A549 (cell line): ENCODE results near the gene TRAK1. TPM values are rescaled to one million over a fixed set of nuclear protein-coding genes. Genes with fewer than 3 reads are reported as not detected.

Source experiments
- ATAC-seq, 2 experiments: fragments of 200-7000 bp in 1 of 2; fragments of >200 bp in 1 of 2; cut with Nextera tagmentation in 1 of 2; cut with Tn5 transposase in 1 of 2; 3 replicates each; pipeline versions ENCODE4 v1.8.0 to v1.9.1; 2018 to 2020; ENCODE audit warnings: mild to moderate bottlenecking in 1 of 2, moderate library complexity in 1 of 2
- CTCF ChIA-PET: fragments of 300-600 bp; sonication (Branson Sonifier 250); formaldehyde crosslinking; extraction: SDS; loops from one replicate; lab custom pipeline; 2021; ENCODE audit warnings: antibody characterized with exemption, inconsistent platforms; lab: Yijun Ruan, JAX
- POLR2A ChIA-PET: fragments of 350-600 bp; formaldehyde crosslinking; extraction: SDS; loops from one replicate; lab custom pipeline; 2021; ENCODE audit warnings: antibody characterized with exemption, inconsistent platforms; lab: Yijun Ruan, JAX
- DNase-seq, 2 experiments: peaks; one replicate each; pipeline versions ENCODE4 v3.0.0 to v3.0.0-alpha.2; 2011 to 2016; ENCODE audit warnings: low read depth in 1 of 2, low spot score in 1 of 2
- FAIRE-seq: peaks from 2 replicates; lab custom pipeline; 2011; peaks lifted over from hg19 to GRCh38; lab: Jason Lieb, UNC
- H3K27ac ChIP-seq, 2 experiments: fragments of >200 bp; sonication (Bioruptor Twin); formaldehyde crosslinking; 3 replicates each; pipeline ENCODE4 v1.5.1; 2016 to 2017
- H3K4me1 ChIP-seq: fragments of >200 bp; sonication (Bioruptor Twin); formaldehyde crosslinking; 3 replicates; pipeline ENCODE4 v1.6.1; 2016
- H3K4me2 ChIP-seq: fragments of >200 bp; sonication (Bioruptor Twin); formaldehyde crosslinking; 3 replicates; pipeline ENCODE4 v1.6.1; 2016
- H3K4me3 ChIP-seq: fragments of >200 bp; sonication (Bioruptor Twin); formaldehyde crosslinking; 3 replicates; pipeline ENCODE4 v1.5.1; 2016
- H3K9me3 ChIP-seq: fragments of >200 bp; sonication (Bioruptor Twin); formaldehyde crosslinking; 3 replicates; pipeline ENCODE4 v1.6.1; 2016
- BHLHE40 ChIP-seq: IDR thresholded peaks from 2 replicates; pipeline ENCODE4 v1.6.1; 2012; ENCODE audit warnings: low read depth, low read length, inconsistent platforms
- CEBPB ChIP-seq, 2 experiments: fragments of >200 bp in 1 of 2; sonication (Bioruptor Twin) in 1 of 2; formaldehyde crosslinking in 1 of 2; IDR thresholded peaks; 2 replicates each; pipeline ENCODE4 v1.6.1; 2012 to 2016
- CHD2 ChIP-seq: fragments of 150-350 bp; IDR thresholded peaks from 2 replicates; pipeline ENCODE4 v1.6.1; 2014; ENCODE audit warnings: low read length; ENCODE audit not compliant: partially characterized antibody
- CHD4 ChIP-seq: fragments of 200-600 bp; sonication (generic); IDR thresholded peaks from 2 replicates; pipeline ENCODE4 v1.6.1; 2016; ENCODE audit warnings: antibody characterized with exemption, mild to moderate bottlenecking, borderline replicate concordance
- CTCF ChIP-seq: fragments of >200 bp; sonication (Bioruptor Twin); formaldehyde crosslinking; IDR thresholded peaks from 3 replicates; pipeline ENCODE4 v1.5.1; 2016
- EP300 ChIP-seq, 2 experiments: fragments of >200 bp; sonication (Bioruptor Twin); formaldehyde crosslinking; IDR thresholded peaks; 2 replicates in 1 of 2; 3 replicates in 1 of 2; pipeline ENCODE4 v1.6.1; 2016 to 2017
- FOSL2 ChIP-seq, 2 experiments: fragments of 450-650 bp in 1 of 2; fragments of >200 bp in 1 of 2; sonication (Bioruptor Twin) in 1 of 2; formaldehyde crosslinking; IDR thresholded peaks; 2 replicates each; pipeline versions ENCODE4 v1.5.0 to v1.6.1; 2016 to 2020; ENCODE audit warnings: mild to moderate bottlenecking in 1 of 2, moderate library complexity in 1 of 2
- GATA3 ChIP-seq: IDR thresholded peaks from 2 replicates; pipeline ENCODE4 v1.6.1; 2012; ENCODE audit warnings: borderline replicate concordance
- HOXB13 ChIP-seq: fragments of 250-450 bp; sonication (Bioruptor Pico); IDR thresholded peaks from 2 replicates; pipeline ENCODE4 v1.5.0; 2020; ENCODE audit warnings: low read depth, mild to moderate bottlenecking, moderate library complexity
- HOXB5 ChIP-seq: fragments of 250-450 bp; sonication (Bioruptor Pico); IDR thresholded peaks from 2 replicates; pipeline ENCODE4 v1.5.0; 2020; ENCODE audit warnings: mild to moderate bottlenecking, moderate library complexity
- KDM1A ChIP-seq: fragments of 200-600 bp; sonication (generic); IDR thresholded peaks from 2 replicates; pipeline ENCODE4 v1.6.1; 2016; ENCODE audit warnings: low read depth, mild to moderate bottlenecking
- KDM5A ChIP-seq: fragments of 200-600 bp; sonication (generic); IDR thresholded peaks from 2 replicates; pipeline ENCODE4 v1.6.1; 2016; ENCODE audit warnings: antibody characterized with exemption, mild to moderate bottlenecking
- NFE2L2 ChIP-seq: fragments of 150-350 bp; conservative IDR thresholded peaks from 2 replicates; pipeline ENCODE4 v1.6.1; 2014; ENCODE audit warnings: low read length
- PHF8 ChIP-seq: fragments of 200-600 bp; sonication (generic); IDR thresholded peaks from 2 replicates; pipeline ENCODE4 v1.6.1; 2016; ENCODE audit warnings: low read depth, mild to moderate bottlenecking, antibody characterized with exemption, moderate library complexity, borderline replicate concordance
- RAD21 ChIP-seq, 2 experiments: fragments of >200 bp in 1 of 2; sonication (Bioruptor Twin) in 1 of 2; formaldehyde crosslinking in 1 of 2; IDR thresholded peaks in 1 of 2; conservative IDR thresholded peaks in 1 of 2; 2 replicates in 1 of 2; 3 replicates in 1 of 2; pipeline ENCODE4 v1.6.1; 2012 to 2018; ENCODE audit warnings: inconsistent platforms in 1 of 2
- RCOR1 ChIP-seq: fragments of 150-350 bp; IDR thresholded peaks from 2 replicates; pipeline ENCODE4 v1.6.1; 2014; ENCODE audit warnings: antibody characterized with exemption, low read length, low read depth
- SMC3 ChIP-seq: fragments of >200 bp; sonication (Bioruptor Twin); formaldehyde crosslinking; IDR thresholded peaks from 3 replicates; pipeline ENCODE4 v1.6.1; 2018; ENCODE audit warnings: inconsistent platforms
- TFCP2L1 ChIP-seq: fragments of 250-450 bp; sonication (Bioruptor Pico); IDR thresholded peaks from 2 replicates; pipeline ENCODE4 v1.5.0; 2021; ENCODE audit warnings: mild to moderate bottlenecking
- TP53 ChIP-seq: fragments of 250-450 bp; sonication (Bioruptor Pico); IDR thresholded peaks from 2 replicates; pipeline ENCODE4 v1.5.0; 2021; ENCODE audit warnings: mild to moderate bottlenecking, moderate library complexity
- USF2 ChIP-seq: fragments of 450-650 bp; IDR thresholded peaks from 2 replicates; pipeline ENCODE4 v1.6.1; 2014; ENCODE audit warnings: antibody characterized with exemption
- WGBS: methylation state at CpG from one replicate; pipeline ENCODE4 v1.1.6; 2017; ENCODE audit errors: missing lambda C conversion rate; 5-methylcytosine and 5-hydroxymethylcytosine counted together
- polyA plus RNA-seq, 4 experiments: library from polyadenylated mRNA; depleted of rRNA in 3 of 4; stranded (reverse); fragments of >200 nt; fragmentation: RNase III in 1 of 4; extraction: RNeasy Plus Mini Kit Qiagen cat#74134 plus additional on column Dnase treatment in 1 of 4; gene quantifications; 2 replicates in 3 of 4; 3 replicates in 1 of 4; pipeline ENCODE4 v1.2.3, GENCODE V29; 2011 to 2017
- TF ChIP-seq, protein P1 (sequence below): fragments of >200 bp; sonication (Bioruptor Twin); formaldehyde crosslinking; IDR thresholded peaks from 3 replicates; pipeline ENCODE4 v1.6.1; 2016
- TF ChIP-seq, protein P2 (sequence below): IDR thresholded peaks from 2 replicates; pipeline ENCODE4 v1.6.1; 2012

Gene TRAK1
- polyA plus RNA-seq, 2 of the 4 experiments (the other 2 are of a cell fraction), result 12.2 to 22.3 TPM

DNA sequence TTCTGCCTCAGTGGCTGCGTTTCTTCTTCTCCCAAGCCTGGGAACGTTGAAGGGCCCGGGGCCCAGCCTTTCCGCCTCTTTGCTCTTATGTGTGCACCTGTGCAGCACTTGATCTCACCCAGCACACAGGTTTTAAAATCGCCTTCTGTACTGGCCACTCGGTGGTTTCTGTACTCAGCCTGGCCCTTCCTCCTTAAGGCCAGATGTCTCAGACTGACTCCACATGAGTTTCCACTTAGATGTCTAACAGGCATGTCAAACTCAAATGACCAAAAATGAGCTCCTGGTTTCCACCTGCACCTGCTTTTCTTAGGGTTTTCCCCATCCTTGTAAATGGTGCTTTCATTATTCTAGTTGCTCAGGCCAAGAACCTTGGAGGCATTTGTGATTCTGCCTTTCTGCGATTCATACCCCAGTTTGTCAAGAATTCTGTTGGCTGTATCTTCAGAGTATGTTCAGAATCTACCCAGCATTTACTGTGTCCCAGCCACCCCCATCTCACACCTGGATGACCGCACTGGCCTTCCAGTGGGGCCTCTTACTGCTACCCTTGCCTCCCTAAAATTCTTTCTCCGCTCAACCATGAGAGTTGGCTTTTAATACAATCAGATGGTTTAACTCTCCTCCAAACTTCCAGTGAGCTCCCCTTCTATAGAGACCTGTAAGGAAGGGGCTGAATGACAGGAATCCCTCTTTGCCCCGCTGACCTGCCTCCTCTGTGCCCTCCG lies 2.2 kb upstream of the TRAK1 start:
- ChIA-PET POLR2A (no interaction called here), CTCF (interaction anchor here (0.5 to 0.6 kb wide), 2 partner anchors 14 to 820 kb away, joined by 3 to 4 read pairs; no protein-coding TSS in a partner anchor)
- TF ChIP-seq TFCP2L1 (CRISPR knock-in tag) (no peak), KDM5A (no peak), HOXB13 (CRISPR knock-in tag) (no peak), NFE2L2 (no peak), HOXB5 (CRISPR knock-in tag) (no peak), USF2 (no peak)
- TF ChIP-seq, protein P1, sequence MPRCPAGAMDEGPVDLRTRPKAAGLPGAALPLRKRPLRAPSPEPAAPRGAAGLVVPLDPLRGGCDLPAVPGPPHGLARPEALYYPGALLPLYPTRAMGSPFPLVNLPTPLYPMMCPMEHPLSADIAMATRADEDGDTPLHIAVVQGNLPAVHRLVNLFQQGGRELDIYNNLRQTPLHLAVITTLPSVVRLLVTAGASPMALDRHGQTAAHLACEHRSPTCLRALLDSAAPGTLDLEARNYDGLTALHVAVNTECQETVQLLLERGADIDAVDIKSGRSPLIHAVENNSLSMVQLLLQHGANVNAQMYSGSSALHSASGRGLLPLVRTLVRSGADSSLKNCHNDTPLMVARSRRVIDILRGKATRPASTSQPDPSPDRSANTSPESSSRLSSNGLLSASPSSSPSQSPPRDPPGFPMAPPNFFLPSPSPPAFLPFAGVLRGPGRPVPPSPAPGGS, result no peak
- H3K4me2 ChIP-seq, result no peak overlapping the region
- DNase-seq (no peak), ATAC-seq (no peak), FAIRE-seq (no peak)
- WGBS, result 85% methylated on average over 11 of the region's 11 CpGs
- no peak overlapping the region for H3K27ac ChIP-seq
- H3K4me1 ChIP-seq, result no peaks in the 10 kb centered on the region; the same call in 2 of the 3 replicates
- no peak overlapping the region for H3K4me3 ChIP-seq
- H3K9me3 ChIP-seq, result no peaks in the 10 kb centered on the region

- DNase-seq (no peak), FAIRE-seq (no peak), ATAC-seq (no peak)
- Histone ChIP-seq H3K4me2 (no peak overlapping the region), H3K27ac (no peak overlapping the region), H3K4me1 (0 out of 3 replicates have a peak, but pooled peaks cover 1% of the 10 kb centered on the region), H3K9me3 (no peaks in the 10 kb centered on the region), H3K4me3 (no peak overlapping the region)
- ChIA-PET POLR2A (no interaction called here), CTCF (interaction anchor here (1.3 to 1.5 kb wide), 2 partner anchors 8 to 78 kb away, joined by 3 to 6 read pairs; no protein-coding TSS in a partner anchor)
- TF ChIP-seq TFCP2L1 (CRISPR knock-in tag), result no peak
- TF ChIP-seq NFE2L2, result no peak
- no peak for TF ChIP-seq PHF8
- TF ChIP-seq CHD4, result no peak
- TF ChIP-seq FOSL2 (IDR thresholded peaks at IDR 0.05), result no peak
- no peak for TF ChIP-seq FOSL2 (CRISPR knock-in tag; IDR thresholded peaks at IDR 0.05)
- no peak for TF ChIP-seq BHLHE40
- no peak for TF ChIP-seq GATA3
- no peak for TF ChIP-seq USF2
- 94% methylated on average over 3 of the region's 3 CpGs for WGBS
These were observed 849 bp downstream of the TRAK1 start for GRCh38 chr3:42092006-42092405.

GRCh38 chr3:42094128-42094527 lies 3.0 kb downstream of the TRAK1 start:
- CTCF ChIA-PET, result interaction anchor here (0.7 to 3.4 kb wide), 2 partner anchors 42 to 200 kb away, joined by 3 to 12 read pairs; no protein-coding TSS in a partner anchor
- WGBS, result 91% methylated on average over 4 of the region's 4 CpGs
- no peak overlapping the region for H3K4me2 ChIP-seq
- H3K4me1 ChIP-seq, result 0 out of 3 replicates have a peak, but pooled peaks cover 5% of the 10 kb centered on the region
- no peaks in the 10 kb centered on the region for H3K9me3 ChIP-seq
- FAIRE-seq, result no peak
- ATAC-seq, result no peak
- no peak for DNase-seq
- no peak overlapping the region for H3K27ac ChIP-seq
- TF ChIP-seq CHD2 (no peak), TP53 (CRISPR knock-in tag) (no peak), SMC3 (no peak), RAD21 (conservative IDR thresholded peaks at IDR 0.05 in 1 of 2, IDR thresholded peaks at IDR 0.05 in 1 of 2) (no peak), RCOR1 (no peak), CTCF (no peak), EP300 (IDR thresholded peaks at IDR 0.05) (no peak), CEBPB (IDR thresholded peaks at IDR 0.05) (no peak), KDM1A (no peak)
- TF ChIP-seq, protein P2, sequence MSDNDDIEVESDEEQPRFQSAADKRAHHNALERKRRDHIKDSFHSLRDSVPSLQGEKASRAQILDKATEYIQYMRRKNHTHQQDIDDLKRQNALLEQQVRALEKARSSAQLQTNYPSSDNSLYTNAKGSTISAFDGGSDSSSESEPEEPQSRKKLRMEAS, result no peak
- POLR2A ChIA-PET, result no interaction called here
- H3K4me3 ChIP-seq, result no peak overlapping the region
